VCaP (cell line): ENCODE data around the gene STAT4.

ENCODE experiments used
- H3K27ac ChIP-seq: fragments of 450-650 bp; 2 replicates; pipeline ENCODE4 v1.5.1; 2017
- CTCF ChIP-seq: fragments of 450-650 bp; conservative IDR thresholded peaks from 2 replicates; pipeline ENCODE4 v1.5.1; 2017; ENCODE audit warnings: mild to moderate bottlenecking, moderate library complexity

Gene STAT4

GRCh38 chr2:191166756-191167445 is 16.1 kb upstream of the STAT4 start:
- H3K27ac ChIP-seq = no peak overlapping the region
- TF ChIP-seq CTCF = no peak

- TF ChIP-seq CTCF = no peak
Observed at GRCh38 chr2:191166111-191166755, 15.4 kb upstream of the STAT4 start.

GRCh38 chr2:191165176-191165643 is 14.4 kb upstream of the STAT4 start:
- peak; percentile 70 for TF ChIP-seq CTCF
- no peak overlapping the region for H3K27ac ChIP-seq

More at GRCh38 chr2:191166111-191166755, 15.4 kb upstream of the STAT4 start:
- H3K27ac ChIP-seq = no peak overlapping the region

- TF ChIP-seq CTCF = no peak
- H3K27ac ChIP-seq = no peak overlapping the region
Observed at GRCh38 chr2:191158747-191159146, 8.0 kb upstream of the STAT4 start.

- no peak for TF ChIP-seq CTCF
- H3K27ac ChIP-seq = no peak overlapping the region
Observed at GRCh38 chr2:191158193-191158592, 7.4 kb upstream of the STAT4 start.

GRCh38 chr2:191155608-191156071 is 4.8 kb upstream of the STAT4 start:
- H3K27ac ChIP-seq = no peak overlapping the region
- peak; percentile 83 for TF ChIP-seq CTCF

GRCh38 chr2:191153716-191154115 is 2.9 kb upstream of the STAT4 start:
- H3K27ac ChIP-seq = no peak overlapping the region
- no peak for TF ChIP-seq CTCF
